ENCODE results near the gene RAD23B.
"Not testable (repeated sequence)": the region's sequence is repeated elsewhere in the genome, so short reads cannot be mapped to it uniquely, and the experiment has no call there.

RAD23B gene

GRCh38 chr9:107286057-107286456, 3.0 kb downstream of the RAD23B start:
- intact Hi-C loops (cut with DNase I): loop anchor here (10.0 kb wide), 2 partner anchors 49 to 421 kb away; partner anchors contain the start of gene ZNF462
- DNase-seq: no peak

DNA sequence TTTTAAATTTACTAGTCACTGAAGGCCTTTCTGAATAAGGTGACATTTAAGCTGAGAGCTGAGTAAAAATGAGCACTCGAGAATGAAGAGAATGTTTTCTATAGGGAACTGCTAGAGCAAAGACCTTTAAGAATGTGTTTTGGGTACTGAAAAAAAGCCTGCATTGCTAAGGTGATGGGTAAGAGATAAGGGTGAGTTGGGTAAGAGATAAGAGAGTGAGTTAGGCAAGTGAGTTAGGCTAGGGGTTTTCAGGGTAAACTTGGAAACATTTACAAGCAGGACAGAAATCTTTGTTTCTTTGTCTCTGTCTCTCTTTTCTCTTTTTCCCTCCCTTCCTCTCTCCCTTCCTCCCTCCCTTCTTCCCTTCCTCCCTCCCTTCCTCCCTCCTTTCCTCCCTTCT, 5.6 kb downstream of the RAD23B start:
- intact Hi-C loops (cut with DNase I): loop anchor here (10.0 kb wide), 2 partner anchors 46 to 424 kb away; partner anchors contain the start of gene ZNF462
- DNase-seq: no peak

DNA sequence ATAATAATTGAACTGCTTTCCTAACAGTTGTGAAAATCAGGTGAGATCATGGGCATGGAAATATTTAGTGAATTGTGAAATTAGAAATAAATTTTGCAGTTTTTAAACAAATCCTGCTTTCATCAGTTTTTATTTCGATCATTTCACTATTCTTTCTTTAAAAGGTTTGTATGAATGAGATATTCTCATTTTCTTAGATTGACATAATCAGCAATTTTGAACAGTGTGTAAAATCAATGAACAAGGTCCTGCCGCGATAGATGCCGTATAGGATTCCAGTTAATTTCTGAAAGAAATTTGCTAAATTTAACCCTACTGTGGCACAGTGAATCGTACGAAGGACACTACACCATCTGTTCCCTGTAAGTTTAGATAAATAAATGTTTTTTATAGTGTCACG, 7.5 kb downstream of the RAD23B start:
- intact Hi-C loops (cut with DNase I): no loop called here
- no peak for DNase-seq

DNA sequence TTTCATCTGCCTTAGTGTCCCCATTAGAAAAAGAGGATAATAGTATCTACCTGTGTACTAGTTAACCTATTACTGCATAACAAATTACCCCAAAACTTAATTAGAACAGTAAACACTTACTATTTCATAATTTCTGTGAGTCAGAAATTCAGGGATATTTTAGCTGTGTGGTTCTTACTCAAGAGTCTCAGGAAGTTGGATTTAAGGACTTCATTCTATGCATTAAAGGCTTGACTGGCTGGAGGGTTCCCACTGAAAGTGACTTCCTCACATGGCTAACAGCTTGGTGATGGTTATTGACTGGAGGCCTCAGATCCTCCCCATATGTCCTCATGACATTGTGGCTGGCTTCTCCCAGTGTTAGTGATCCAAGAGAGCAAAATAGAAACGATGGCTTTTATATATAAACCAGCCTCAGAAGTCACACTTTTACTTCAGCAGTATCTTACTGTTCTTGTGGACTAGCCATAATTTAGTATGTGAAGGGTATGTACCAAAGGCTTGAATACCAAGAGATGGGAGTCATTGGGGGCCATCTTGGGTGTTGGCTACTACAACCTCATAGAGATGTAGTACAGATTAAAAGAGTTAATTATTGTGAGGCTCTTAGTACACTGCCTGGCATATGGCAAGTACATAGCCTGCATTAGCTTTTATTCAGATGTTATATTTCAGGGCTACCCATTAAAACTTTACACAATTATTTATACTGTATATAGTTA, 9.9 kb downstream of the RAD23B start:
- intact Hi-C loops (cut with DNase I): no loop called here

DNA sequence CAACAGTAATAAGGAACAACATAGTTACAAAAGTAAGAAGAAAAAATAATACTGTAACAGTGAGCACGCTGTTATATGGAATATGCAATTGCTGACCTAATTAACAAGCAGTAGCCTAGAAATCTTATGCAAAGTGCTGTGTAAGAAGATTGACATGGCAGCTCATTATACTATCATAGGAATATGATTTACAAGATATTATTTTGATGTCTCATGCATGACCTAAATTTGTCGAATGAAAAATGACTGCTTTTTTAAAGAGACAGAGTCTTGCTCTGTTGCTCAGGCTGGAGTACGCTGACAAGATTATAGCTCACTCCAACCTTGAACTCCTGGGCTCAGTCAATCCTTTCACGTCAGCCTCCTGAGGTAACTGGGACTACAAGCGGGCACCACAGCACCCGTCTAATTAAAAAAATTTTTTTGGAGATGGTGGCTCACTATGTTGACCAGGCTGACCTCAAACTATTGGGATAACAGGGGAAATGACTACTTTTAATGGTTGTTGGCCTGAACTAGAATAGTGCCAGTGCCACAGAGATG, 10.5 kb downstream of the RAD23B start:
- intact Hi-C loops (cut with DNase I): no loop called here
- no peak for DNase-seq

More for the DNA sequence above, 9.9 kb downstream of the RAD23B start:
- no peak for DNase-seq

- no peak for DNase-seq
- intact Hi-C loops (cut with DNase I): no loop called here
Observed at GRCh38 chr9:107294756-107295155, 11.7 kb downstream of the RAD23B start.

GRCh38 chr9:107295995-107296394, 12.9 kb downstream of the RAD23B start:
- intact Hi-C loops (cut with DNase I): no loop called here
- no peak for DNase-seq

GRCh38 chr9:107296592-107296991, 13.5 kb downstream of the RAD23B start:
- not testable (repeated sequence) for DNase-seq

DNA sequence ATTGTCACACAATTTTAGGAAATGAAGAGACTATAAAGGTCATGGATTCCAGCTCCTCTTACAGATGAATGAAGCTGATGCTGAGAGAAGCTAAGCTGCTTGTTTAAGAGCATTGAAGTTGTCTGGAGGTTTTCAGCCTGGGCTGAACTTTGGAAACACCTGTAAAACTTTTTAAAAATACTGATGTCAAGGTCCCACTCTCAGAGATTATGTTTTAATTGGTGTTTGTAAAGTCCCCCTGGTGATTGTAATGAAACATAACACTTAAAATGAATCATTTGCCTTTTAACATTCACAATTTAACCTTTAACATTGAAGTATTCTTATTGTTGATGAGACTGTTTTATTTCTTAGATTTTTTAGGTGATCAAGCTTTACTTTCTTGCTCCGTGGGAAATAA, 16.4 kb downstream of the RAD23B start:
- intact Hi-C loops (cut with DNase I): no loop called here
- no peak for DNase-seq

More at GRCh38 chr9:107296592-107296991, 13.5 kb downstream of the RAD23B start:
- intact Hi-C loops (cut with DNase I): not testable (repeated sequence)

GRCh38 chr9:107306308-107306707, 23.2 kb downstream of the RAD23B start:
- intact Hi-C loops (cut with DNase I): no loop called here

GRCh38 chr9:107307331-107307730, 24.3 kb downstream of the RAD23B start:
- intact Hi-C loops (cut with DNase I): no loop called here
- DNase-seq: no peak

More at GRCh38 chr9:107306308-107306707, 23.2 kb downstream of the RAD23B start:
- no peak for DNase-seq

DNA sequence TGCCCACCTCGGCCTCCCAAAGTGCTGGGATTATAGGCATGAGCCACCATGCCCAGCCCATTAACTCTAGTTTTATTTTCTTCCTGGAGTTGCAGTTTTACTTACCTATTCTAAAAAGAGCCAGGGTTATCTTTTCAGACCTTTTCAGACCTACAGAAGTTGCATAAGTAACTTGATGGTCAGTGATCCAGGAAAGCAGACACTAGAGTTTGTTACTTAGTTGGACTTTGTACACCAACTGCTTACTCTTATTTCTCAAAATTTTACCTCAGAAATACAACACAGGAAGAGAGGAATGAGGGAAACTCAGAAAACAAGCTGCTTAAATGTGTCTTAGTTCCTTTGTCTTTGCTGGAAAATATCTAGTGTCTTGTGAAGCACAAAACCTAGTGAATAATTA, 25.4 kb downstream of the RAD23B start:
- DNase-seq: no peak
- intact Hi-C loops (cut with DNase I): no loop called here

DNA sequence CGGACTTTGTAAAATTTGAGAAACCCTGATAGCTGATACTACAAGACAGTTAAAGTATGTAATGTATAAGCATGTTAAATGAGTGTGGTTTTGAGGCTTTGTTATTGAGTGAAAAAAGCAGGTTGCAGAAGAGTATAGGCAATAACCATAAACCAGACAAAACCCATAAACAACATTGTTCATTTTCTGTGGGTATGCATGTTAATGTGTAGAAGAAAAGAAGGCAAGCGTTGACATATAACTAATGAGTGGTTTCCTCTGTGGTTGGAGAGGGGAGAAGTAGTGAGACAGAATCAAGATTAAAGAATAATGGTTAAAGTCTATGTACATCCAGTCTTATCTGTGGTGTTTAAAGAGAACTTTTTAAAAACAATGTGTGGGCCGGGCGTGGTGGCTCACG, 26.2 kb downstream of the RAD23B start:
- DNase-seq: no peak
- intact Hi-C loops (cut with DNase I): no loop called here

GRCh38 chr9:107312376-107313050, 29.4 kb downstream of the RAD23B start:
- peak in 2 of 10 donors; percentile 23 to 75 for DNase-seq
- intact Hi-C loops (cut with DNase I): no loop called here

GRCh38 chr9:107313555-107314096, 30.5 kb downstream of the RAD23B start:
- no peak for DNase-seq
- intact Hi-C loops (cut with DNase I): no loop called here

GRCh38 chr9:107314763-107315162, 31.7 kb downstream of the RAD23B start:
- intact Hi-C loops (cut with DNase I): no loop called here
- DNase-seq: no peak

DNA sequence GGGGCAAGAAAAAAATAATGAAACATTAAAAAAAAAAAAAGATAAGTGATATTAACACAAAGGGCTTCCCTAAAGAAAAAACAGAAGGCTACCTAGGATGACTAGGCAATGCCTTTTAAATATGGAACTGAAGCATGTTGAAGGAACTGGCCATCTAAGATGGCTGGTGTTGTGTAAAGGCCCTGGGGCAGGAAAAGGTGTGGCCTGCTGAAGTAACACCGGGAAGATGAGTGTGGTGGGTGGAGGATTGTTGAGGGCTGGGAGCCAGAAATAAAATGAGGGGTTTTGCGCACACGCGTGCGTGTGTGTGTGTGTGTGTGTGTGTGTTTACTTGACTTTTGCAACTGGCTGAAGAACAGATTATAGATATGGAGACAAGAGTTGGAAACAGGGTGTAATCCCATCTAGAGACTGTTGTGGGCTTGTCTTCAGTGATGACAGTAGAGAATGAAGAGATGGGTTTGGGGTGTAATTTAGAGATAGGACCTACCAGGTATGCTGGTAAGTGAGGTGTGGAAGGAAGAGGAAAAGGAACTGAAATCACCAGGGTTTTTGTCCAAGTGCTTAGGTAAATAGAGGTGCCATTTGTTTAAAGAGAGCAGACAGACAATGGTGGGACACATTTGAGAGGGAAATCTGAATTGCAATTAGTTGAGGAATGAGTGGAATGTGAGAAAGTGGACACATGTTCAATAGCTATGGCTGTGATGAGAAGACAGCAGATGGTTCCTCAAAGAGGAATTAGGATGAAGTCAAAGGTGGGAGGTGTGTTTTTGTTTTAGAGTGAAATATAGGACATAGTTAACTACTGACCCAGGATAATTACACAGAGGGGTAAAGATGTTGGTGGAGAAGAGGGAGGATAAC, 33.9 kb downstream of the RAD23B start:
- intact Hi-C loops (cut with DNase I): no loop called here
- DNase-seq: no peak

GRCh38 chr9:107322643-107323042, 39.6 kb downstream of the RAD23B start:
- DNase-seq: no peak
- intact Hi-C loops (cut with DNase I): no loop called here

DNA sequence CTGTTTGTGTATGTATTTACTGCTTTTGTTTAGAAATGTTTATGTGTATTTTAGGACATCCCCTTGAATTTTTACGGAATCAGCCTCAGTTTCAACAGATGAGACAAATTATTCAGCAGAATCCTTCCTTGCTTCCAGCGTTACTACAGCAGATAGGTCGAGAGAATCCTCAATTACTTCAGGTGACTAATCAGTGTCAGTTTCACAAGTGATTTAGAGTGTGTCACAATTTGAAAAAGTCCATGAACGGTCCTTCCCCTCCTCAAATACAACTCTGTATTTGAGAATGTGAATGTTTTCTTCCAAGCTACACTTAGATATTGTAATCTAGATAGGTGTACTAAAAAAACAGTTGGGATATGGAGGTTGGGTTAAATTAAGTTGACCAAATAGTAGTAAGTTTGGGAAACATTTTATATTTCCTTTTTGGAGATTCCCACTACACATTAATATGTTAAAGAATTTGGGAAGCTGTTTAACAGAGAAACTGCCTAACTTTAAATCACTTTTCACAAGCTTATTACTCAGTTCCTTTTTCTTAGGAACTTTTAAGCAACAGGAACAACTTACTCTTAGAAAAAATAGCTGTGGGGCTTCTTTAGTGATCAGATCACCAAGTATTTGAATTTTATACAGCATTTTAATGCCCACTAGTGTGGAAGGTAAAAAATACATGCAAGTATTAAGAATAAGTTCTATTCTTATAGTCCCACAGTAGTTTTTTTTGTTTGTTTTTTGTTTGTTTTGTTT, 40.9 kb downstream of the RAD23B start:
- intact Hi-C loops (cut with DNase I): no loop called here

GRCh38 chr9:107325842-107326241, 42.8 kb downstream of the RAD23B start:
- intact Hi-C loops (cut with DNase I): no loop called here
- no peak for DNase-seq

More for the DNA sequence above, 40.9 kb downstream of the RAD23B start:
- no peak for DNase-seq

Data from posterior cingulate gyrus (tissue), 11 donors.